Stomach (tissue), 9 donors: Measurements from ENCODE around the gene LRP6. TPM values are rescaled to one million over a fixed set of nuclear protein-coding genes. Genes with fewer than 3 reads are reported as not detected.

Source experiments
- DNase-seq, 2 donors: peaks; one replicate each; pipeline versions ENCODE4 v3.0.0 to v3.0.0-alpha.2; 2013 to 2019
- H3K27ac ChIP-seq, 5 donors: fragments of 200-600 bp in 4 of 5; sonication (generic) in 4 of 5; one replicate each; pipeline ENCODE4 v1.5.1; 2013 to 2019; ENCODE audit warnings: mild to moderate bottlenecking in 1 of 5, moderate library complexity in 1 of 5
- H3K27me3 ChIP-seq, 3 donors: fragments of 200-600 bp; sonication (generic); one replicate each; pipeline ENCODE4 v1.5.1; 2017 to 2019; ENCODE audit warnings: mixed run types in 1 of 3
- H3K36me3 ChIP-seq, 4 donors: fragments of 200-600 bp; sonication (generic); 1 replicate in 3 of 4; 2 replicates in 1 of 4; pipeline ENCODE4 v1.5.1; 2016 to 2019
- H3K4me1 ChIP-seq, 4 donors: fragments of 200-600 bp; sonication (generic); one replicate each; pipeline ENCODE4 v1.5.1; 2016 to 2019
- H3K4me3 ChIP-seq, 4 donors: fragments of 200-600 bp; sonication (generic) in 3 of 4; one replicate each; pipeline ENCODE4 v1.5.1; 2016 to 2019; ENCODE audit warnings: mild to moderate bottlenecking in 1 of 4
- H3K9me3 ChIP-seq, 4 donors: fragments of 200-600 bp; sonication (generic); one replicate each; pipeline ENCODE4 v1.5.1; 2016 to 2019
- EP300 ChIP-seq: sonication (generic); formaldehyde crosslinking; IDR thresholded peaks from one replicate; pipeline ENCODE4 v1.6.1; 2017; ENCODE audit warnings: antibody characterized with exemption
- POLR2A ChIP-seq, 4 donors: fragments of 450-650 bp; IDR thresholded peaks; one replicate each; pipeline ENCODE4 v1.6.1; 2016; ENCODE audit warnings: antibody characterized with exemption in 4 of 4, control low read depth in 2 of 4, mild to moderate bottlenecking in 1 of 4, moderate library complexity in 1 of 4
- POLR2AphosphoS5 ChIP-seq, 3 donors: sonication (generic); formaldehyde crosslinking; IDR thresholded peaks; one replicate each; pipeline ENCODE4 v1.6.1; 2016; ENCODE audit warnings: antibody characterized with exemption in 3 of 3
- WGBS, 5 donors: extraction: QIAGEN DNeasy Blood & Tissue Kit in 3 of 5; methylation state at CpG; one replicate each; pipeline versions ENCODE4 v1.1.5 to v1.1.7; 2013 to 2018; 5-methylcytosine and 5-hydroxymethylcytosine counted together
- intact Hi-C: fragments of 100-400 bp; cut with DNase I; formaldehyde crosslinking; loops from one replicate; pipeline ENCODE4 v1.15.1; 2023; ENCODE audit warnings: low total_unique reads
- polyA plus RNA-seq, 3 donors: library from polyadenylated mRNA; stranded (reverse); fragments of 200-250 nt; gene quantifications; one replicate each; pipeline ENCODE4 v1.2.3, GENCODE V29; 2013
- total RNA-seq, 5 donors: library from RNA; depleted of rRNA; stranded (reverse); fragments of >200 nt; gene quantifications; one replicate each; pipeline versions ENCODE4 v1.1.0 to v1.2.3, GENCODE V29; 2014 to 2016
- TF ChIP-seq, protein P1 (sequence below), 7 experiments: fragments of 450-650 bp in 4 of 7; fragments of 200-600 bp in 3 of 7; sonication (generic) in 3 of 7; IDR thresholded peaks; one replicate each; pipeline ENCODE4 v1.5.1; 2016 to 2019; ENCODE audit warnings: antibody characterized with exemption in 7 of 7, control low read depth in 2 of 7, mild to moderate bottlenecking in 1 of 7
- donor health status: healthy with polysubstance abuse.
- donor health status: Bipolar disorder and iron deficiency.
- donor health status: healthy.

The LRP6 gene
- total and polyA plus RNA-seq, 8 donors = 2.7 to 113 (median 36.8) TPM

GRCh38 chr12:12191008-12191407 is 75.8 kb downstream of the LRP6 start:
- Histone ChIP-seq H3K27ac (no peak overlapping the region), H3K9me3 (no peaks in the 10 kb centered on the region), H3K4me3 (no peak overlapping the region), H3K36me3 (peaks cover 0 to 6% (median 0%) of the 10 kb centered on the region in 4 donors), H3K4me1 (peaks cover 0 to 9% (median 3%) of the 10 kb centered on the region in 4 donors), H3K27me3 (no peaks in the 10 kb centered on the region)
- intact Hi-C loops = no loop called here
- WGBS, 5 donors = 85 to 92% (median 88%) methylated on average over 4 of the region's 4 CpGs
- DNase-seq = no peak
- TF ChIP-seq POLR2A (IDR thresholded peaks at IDR 0.05) = no peak
- TF ChIP-seq POLR2AphosphoS5 (IDR thresholded peaks at IDR 0.05) = no peak
- TF ChIP-seq, protein P1, sequence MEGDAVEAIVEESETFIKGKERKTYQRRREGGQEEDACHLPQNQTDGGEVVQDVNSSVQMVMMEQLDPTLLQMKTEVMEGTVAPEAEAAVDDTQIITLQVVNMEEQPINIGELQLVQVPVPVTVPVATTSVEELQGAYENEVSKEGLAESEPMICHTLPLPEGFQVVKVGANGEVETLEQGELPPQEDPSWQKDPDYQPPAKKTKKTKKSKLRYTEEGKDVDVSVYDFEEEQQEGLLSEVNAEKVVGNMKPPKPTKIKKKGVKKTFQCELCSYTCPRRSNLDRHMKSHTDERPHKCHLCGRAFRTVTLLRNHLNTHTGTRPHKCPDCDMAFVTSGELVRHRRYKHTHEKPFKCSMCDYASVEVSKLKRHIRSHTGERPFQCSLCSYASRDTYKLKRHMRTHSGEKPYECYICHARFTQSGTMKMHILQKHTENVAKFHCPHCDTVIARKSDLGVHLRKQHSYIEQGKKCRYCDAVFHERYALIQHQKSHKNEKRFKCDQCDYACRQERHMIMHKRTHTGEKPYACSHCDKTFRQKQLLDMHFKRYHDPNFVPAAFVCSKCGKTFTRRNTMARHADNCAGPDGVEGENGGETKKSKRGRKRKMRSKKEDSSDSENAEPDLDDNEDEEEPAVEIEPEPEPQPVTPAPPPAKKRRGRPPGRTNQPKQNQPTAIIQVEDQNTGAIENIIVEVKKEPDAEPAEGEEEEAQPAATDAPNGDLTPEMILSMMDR (IDR thresholded peaks at IDR 0.05) = no peak
- TF ChIP-seq EP300 = no peak

GRCh38 chr12:12190087-12190809 is 76.6 kb downstream of the LRP6 start:
- H3K36me3 ChIP-seq = peaks cover 0 to 6% (median 0%) of the 10 kb centered on the region in 4 donors
- H3K4me1 ChIP-seq = peaks cover 0 to 9% (median 3%) of the 10 kb centered on the region in 4 donors

DNA sequence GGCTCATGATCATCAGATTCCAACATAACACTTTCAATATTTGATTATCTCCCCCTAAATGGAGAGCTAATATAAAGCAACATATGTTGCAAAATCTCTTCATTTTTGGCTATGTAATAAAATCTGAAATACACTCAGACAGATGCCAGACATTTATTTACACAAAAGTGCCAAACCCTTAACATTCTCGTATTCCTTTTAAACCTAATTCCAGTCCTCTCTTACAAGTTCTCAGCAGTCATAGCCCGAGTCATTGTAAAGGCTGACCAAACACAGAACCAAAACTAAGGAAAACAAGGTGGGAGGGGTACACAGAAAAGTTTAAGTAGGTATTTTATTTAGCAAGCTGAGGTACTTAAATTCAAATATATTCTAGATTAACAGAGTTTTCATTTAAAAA is 81.4 kb downstream of the LRP6 start:
- WGBS, 5 donors = 49 to 61% (median 52%) methylated on average over 2 of the region's 2 CpGs

More at GRCh38 chr12:12190087-12190809, 76.6 kb downstream of the LRP6 start:
- no peaks in the 10 kb centered on the region for H3K9me3 ChIP-seq
- WGBS, 5 donors = 86 to 96% (median 92%) methylated on average over 1 of the region's 1 CpG
- TF ChIP-seq POLR2AphosphoS5 (IDR thresholded peaks at IDR 0.05) (no peak), POLR2A (IDR thresholded peaks at IDR 0.05) (no peak), EP300 (no peak)
- TF ChIP-seq, protein P1 (IDR thresholded peaks at IDR 0.05) = no peak
- no peaks in the 10 kb centered on the region for H3K27me3 ChIP-seq
- no peak for DNase-seq
- no peak overlapping the region for H3K27ac ChIP-seq
- no peak overlapping the region for H3K4me3 ChIP-seq
- intact Hi-C loops = no loop called here

GRCh38 chr12:12182703-12183365 is 84.0 kb downstream of the LRP6 start:
- peaks cover 8 to 35% (median 19%) of the 10 kb centered on the region in 4 donors for H3K4me1 ChIP-seq
- H3K27ac ChIP-seq = peak overlapping the region in 2 of 5 donors; percentile 45 to 51
- peaks cover 0 to 12% (median 4%) of the 10 kb centered on the region in 4 donors for H3K36me3 ChIP-seq
- intact Hi-C loops = no loop called here
- 52 to 73% (median 55%) methylated on average over 1 of the region's 1 CpG for WGBS, 5 donors
- peak in 1 of 2 donors; percentile 34 for DNase-seq
- H3K4me3 ChIP-seq = no peak overlapping the region
- no peaks in the 10 kb centered on the region for H3K9me3 ChIP-seq
- H3K27me3 ChIP-seq = no peaks in the 10 kb centered on the region
- TF ChIP-seq EP300 = no peak
- TF ChIP-seq, protein P1 (IDR thresholded peaks at IDR 0.05) = no peak
- no peak for TF ChIP-seq POLR2AphosphoS5 (IDR thresholded peaks at IDR 0.05)
- TF ChIP-seq POLR2A (IDR thresholded peaks at IDR 0.05) = no peak

More for the DNA sequence above, 81.4 kb downstream of the LRP6 start:
- Histone ChIP-seq H3K27ac (no peak overlapping the region), H3K4me3 (no peak overlapping the region), H3K36me3 (peaks cover 0 to 12% (median 4%) of the 10 kb centered on the region in 4 donors), H3K4me1 (peaks cover 8 to 35% (median 19%) of the 10 kb centered on the region in 4 donors), H3K27me3 (no peaks in the 10 kb centered on the region), H3K9me3 (no peaks in the 10 kb centered on the region)
- TF ChIP-seq EP300 = no peak
- TF ChIP-seq POLR2AphosphoS5 (IDR thresholded peaks at IDR 0.05) = no peak
- no peak for TF ChIP-seq POLR2A (IDR thresholded peaks at IDR 0.05)
- TF ChIP-seq, protein P1 (IDR thresholded peaks at IDR 0.05) = no peak
- intact Hi-C loops = no loop called here
- no peak for DNase-seq
